SK-N-SH (cell line): ENCODE results near the gene DDAH1.

Experiments
- CTCF ChIP-seq: fragments of 200-600 bp; sonication (generic); IDR thresholded peaks from 2 replicates; pipeline ENCODE4 v1.6.1; 2017; ENCODE audit warnings: antibody characterized with exemption, mild to moderate bottlenecking, moderate library complexity
- EP300 ChIP-seq, 2 experiments: IDR thresholded peaks; 2 replicates each; pipeline versions ENCODE4 v1.4.0 to v1.6.1; 2012; ENCODE audit warnings: borderline replicate concordance in 1 of 2, low read depth in 1 of 2, low read length in 1 of 2
- EZH2phosphoT487 ChIP-seq: fragments of 200-600 bp; sonication (generic); IDR thresholded peaks from 2 replicates; pipeline ENCODE4 v1.6.1; 2017; ENCODE audit warnings: low read depth, mixed run types, mild to moderate bottlenecking, antibody characterized with exemption, moderate library complexity, borderline replicate concordance
- FOXJ3 ChIP-seq: sonication (generic); formaldehyde crosslinking; IDR thresholded peaks from 2 replicates; pipeline ENCODE4 v1.5.1; 2020; ENCODE audit warnings: mild to moderate bottlenecking, missing genetic modification reagents
- POLR2AphosphoS5 ChIP-seq: IDR thresholded peaks from 2 replicates; pipeline ENCODE4 v1.6.1; 2012; ENCODE audit warnings: low read depth, low read length
- USF2 ChIP-seq: fragments of 150-350 bp; IDR thresholded peaks from 2 replicates; pipeline ENCODE4 v1.6.1; 2017; ENCODE audit warnings: antibody characterized with exemption, low read length, low read depth, borderline replicate concordance

DNA sequence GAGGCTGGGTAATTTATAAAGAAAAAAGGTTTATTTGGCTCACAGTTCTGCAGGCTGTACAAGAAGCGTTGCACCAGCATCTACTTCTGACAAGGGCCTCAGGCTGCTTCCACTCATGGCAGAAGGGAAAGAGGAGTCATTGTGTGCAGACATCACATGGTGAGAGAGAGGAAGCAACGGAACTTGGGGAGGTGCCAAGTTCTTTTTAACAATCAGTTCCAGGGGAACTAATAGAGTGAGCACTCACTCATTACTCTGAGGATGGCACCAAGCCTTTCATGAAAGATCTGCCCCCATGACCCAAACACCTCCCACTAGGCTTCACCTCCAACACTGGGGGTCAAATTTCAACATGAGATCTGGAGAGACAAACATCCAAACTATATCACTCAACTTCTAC lies 77.2 kb downstream of the DDAH1 start:
- TF ChIP-seq EZH2phosphoT487 (no peak), CTCF (no peak), FOXJ3 (CRISPR knock-in tag) (no peak), USF2 (no peak), POLR2AphosphoS5 (no peak), EP300 (IDR thresholded peaks at IDR 0.05; ENCODE audit: borderline replicate concordance in 1 of 2, low read depth in 1 of 2, low read length in 1 of 2) (no peak)
